ENCODE data around the gene NR1D2.

DNA sequence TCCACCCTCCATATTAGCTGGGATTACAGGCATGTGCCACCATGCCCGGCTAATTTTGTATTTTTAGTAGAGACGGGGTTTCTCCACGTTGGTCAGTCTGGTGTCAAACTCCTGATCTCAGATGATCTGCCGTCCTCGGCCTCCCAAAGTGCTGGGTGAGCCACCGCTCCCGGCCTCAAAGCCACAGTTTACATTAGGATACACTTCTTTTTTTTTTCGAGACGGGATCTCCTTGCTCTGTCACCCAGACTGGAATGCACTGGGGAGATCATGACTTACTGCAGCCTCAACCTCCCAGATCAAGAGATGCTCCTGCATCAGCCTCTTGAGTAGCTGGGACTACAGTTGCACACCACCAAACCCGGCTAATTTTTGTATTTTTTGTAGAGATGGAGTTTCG lies 2.5 kb upstream of the NR1D2 start:
- TF ChIP-seq, protein P1, sequence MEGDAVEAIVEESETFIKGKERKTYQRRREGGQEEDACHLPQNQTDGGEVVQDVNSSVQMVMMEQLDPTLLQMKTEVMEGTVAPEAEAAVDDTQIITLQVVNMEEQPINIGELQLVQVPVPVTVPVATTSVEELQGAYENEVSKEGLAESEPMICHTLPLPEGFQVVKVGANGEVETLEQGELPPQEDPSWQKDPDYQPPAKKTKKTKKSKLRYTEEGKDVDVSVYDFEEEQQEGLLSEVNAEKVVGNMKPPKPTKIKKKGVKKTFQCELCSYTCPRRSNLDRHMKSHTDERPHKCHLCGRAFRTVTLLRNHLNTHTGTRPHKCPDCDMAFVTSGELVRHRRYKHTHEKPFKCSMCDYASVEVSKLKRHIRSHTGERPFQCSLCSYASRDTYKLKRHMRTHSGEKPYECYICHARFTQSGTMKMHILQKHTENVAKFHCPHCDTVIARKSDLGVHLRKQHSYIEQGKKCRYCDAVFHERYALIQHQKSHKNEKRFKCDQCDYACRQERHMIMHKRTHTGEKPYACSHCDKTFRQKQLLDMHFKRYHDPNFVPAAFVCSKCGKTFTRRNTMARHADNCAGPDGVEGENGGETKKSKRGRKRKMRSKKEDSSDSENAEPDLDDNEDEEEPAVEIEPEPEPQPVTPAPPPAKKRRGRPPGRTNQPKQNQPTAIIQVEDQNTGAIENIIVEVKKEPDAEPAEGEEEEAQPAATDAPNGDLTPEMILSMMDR (conservative IDR thresholded peaks at IDR 0.05; ENCODE audit: low read depth in 2 of 2): no peak
- no peak for TF ChIP-seq JUNB (IDR thresholded peaks at IDR 0.05; ENCODE audit: unreplicated experiment)
- TF ChIP-seq EZH2 (IDR thresholded peaks at IDR 0.05; ENCODE audit: low read depth, unreplicated experiment): no peak
- TF ChIP-seq, protein P2, sequence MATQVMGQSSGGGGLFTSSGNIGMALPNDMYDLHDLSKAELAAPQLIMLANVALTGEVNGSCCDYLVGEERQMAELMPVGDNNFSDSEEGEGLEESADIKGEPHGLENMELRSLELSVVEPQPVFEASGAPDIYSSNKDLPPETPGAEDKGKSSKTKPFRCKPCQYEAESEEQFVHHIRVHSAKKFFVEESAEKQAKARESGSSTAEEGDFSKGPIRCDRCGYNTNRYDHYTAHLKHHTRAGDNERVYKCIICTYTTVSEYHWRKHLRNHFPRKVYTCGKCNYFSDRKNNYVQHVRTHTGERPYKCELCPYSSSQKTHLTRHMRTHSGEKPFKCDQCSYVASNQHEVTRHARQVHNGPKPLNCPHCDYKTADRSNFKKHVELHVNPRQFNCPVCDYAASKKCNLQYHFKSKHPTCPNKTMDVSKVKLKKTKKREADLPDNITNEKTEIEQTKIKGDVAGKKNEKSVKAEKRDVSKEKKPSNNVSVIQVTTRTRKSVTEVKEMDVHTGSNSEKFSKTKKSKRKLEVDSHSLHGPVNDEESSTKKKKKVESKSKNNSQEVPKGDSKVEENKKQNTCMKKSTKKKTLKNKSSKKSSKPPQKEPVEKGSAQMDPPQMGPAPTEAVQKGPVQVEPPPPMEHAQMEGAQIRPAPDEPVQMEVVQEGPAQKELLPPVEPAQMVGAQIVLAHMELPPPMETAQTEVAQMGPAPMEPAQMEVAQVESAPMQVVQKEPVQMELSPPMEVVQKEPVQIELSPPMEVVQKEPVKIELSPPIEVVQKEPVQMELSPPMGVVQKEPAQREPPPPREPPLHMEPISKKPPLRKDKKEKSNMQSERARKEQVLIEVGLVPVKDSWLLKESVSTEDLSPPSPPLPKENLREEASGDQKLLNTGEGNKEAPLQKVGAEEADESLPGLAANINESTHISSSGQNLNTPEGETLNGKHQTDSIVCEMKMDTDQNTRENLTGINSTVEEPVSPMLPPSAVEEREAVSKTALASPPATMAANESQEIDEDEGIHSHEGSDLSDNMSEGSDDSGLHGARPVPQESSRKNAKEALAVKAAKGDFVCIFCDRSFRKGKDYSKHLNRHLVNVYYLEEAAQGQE (IDR thresholded peaks at IDR 0.05; ENCODE audit: unreplicated experiment): no peak
- TF ChIP-seq POLR2AphosphoS5 (IDR thresholded peaks at IDR 0.05; ENCODE audit: low read depth): no peak
- no peak for TF ChIP-seq EZH2phosphoT487 (IDR thresholded peaks at IDR 0.05; ENCODE audit: unreplicated experiment)
- TF ChIP-seq, protein P3, sequence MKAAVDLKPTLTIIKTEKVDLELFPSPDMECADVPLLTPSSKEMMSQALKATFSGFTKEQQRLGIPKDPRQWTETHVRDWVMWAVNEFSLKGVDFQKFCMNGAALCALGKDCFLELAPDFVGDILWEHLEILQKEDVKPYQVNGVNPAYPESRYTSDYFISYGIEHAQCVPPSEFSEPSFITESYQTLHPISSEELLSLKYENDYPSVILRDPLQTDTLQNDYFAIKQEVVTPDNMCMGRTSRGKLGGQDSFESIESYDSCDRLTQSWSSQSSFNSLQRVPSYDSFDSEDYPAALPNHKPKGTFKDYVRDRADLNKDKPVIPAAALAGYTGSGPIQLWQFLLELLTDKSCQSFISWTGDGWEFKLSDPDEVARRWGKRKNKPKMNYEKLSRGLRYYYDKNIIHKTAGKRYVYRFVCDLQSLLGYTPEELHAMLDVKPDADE (IDR thresholded peaks at IDR 0.05): no peak
- TF ChIP-seq CREB1 (CRISPR knock-in tag; IDR thresholded peaks at IDR 0.05; ENCODE audit: low read depth): no peak
